ENCODE measurements around the gene EPB41L3.

Gene EPB41L3

GRCh38 chr18:5365443-5365842 is 178.4 kb downstream of the EPB41L3 start:
- Histone ChIP-seq H3K27me3 (ENCODE audit: low read depth, low read length) (no peaks in the 10 kb centered on the region), H3K27ac (ENCODE audit: low read length) (no peak overlapping the region), H3K36me3 (ENCODE audit: control insufficient read depth in 1 of 2, insufficient read depth in 2 of 2, low read length in 2 of 2) (no peaks in the 10 kb centered on the region), H3K4me1 (ENCODE audit: control insufficient read depth in 1 of 2, insufficient read depth in 2 of 2, low read length in 2 of 2) (no peaks in the 10 kb centered on the region), H3K4me3 (ENCODE audit: low read depth in 1 of 2, low read length in 2 of 2) (no peak overlapping the region), H3K9me3 (ENCODE audit: control insufficient read depth in 1 of 2, low read length in 2 of 2) (no peaks in the 10 kb centered on the region)

GRCh38 chr18:5350636-5351035 is 193.2 kb downstream of the EPB41L3 start:
- no peaks in the 10 kb centered on the region for H3K4me1 ChIP-seq (ENCODE audit: control insufficient read depth in 1 of 2, insufficient read depth in 2 of 2, low read length in 2 of 2)
- H3K36me3 ChIP-seq (ENCODE audit: control insufficient read depth in 1 of 2, insufficient read depth in 2 of 2, low read length in 2 of 2): no peaks in the 10 kb centered on the region
- H3K4me3 ChIP-seq (ENCODE audit: low read depth in 1 of 2, low read length in 2 of 2): no peak overlapping the region
- H3K27me3 ChIP-seq (ENCODE audit: low read depth, low read length): no peaks in the 10 kb centered on the region
- H3K27ac ChIP-seq (ENCODE audit: low read length): no peak overlapping the region
- peaks cover 0 to 14% of the 10 kb centered on the region in 2 donors for H3K9me3 ChIP-seq (ENCODE audit: control insufficient read depth in 1 of 2, low read length in 2 of 2)
